K562 (cell line): ENCODE data around the gene TXNL4A. TPM values are rescaled to one million over a fixed set of nuclear protein-coding genes. Genes with fewer than 3 reads are reported as not detected.

ENCODE experiments used
- ATAC-seq: fragments of 200-7000 bp; cut with Tn5 transposase; 3 replicates; pipeline ENCODE4 v1.9.1; 2020; ENCODE audit warnings: moderate library complexity
- BruUV-seq: library from RNA; stranded (reverse); fragments of 400-500 nt; replicated peaks from 2 replicates; lab custom pipeline; 2021; lab: Mats Ljungman, UMichigan
- CTCF ChIA-PET: fragments of 300-600 bp; formaldehyde crosslinking; extraction: SDS; loops from one replicate; lab custom pipeline; 2021; ENCODE audit warnings: low intra/inter-chr PET ratio; lab: Yijun Ruan, JAX
- POLR2A ChIA-PET: fragments of 300-600, 350-650 bp; sonication (Branson Sonifier 250); formaldehyde crosslinking; extraction: SDS; loops from one replicate; lab custom pipeline; 2021; ENCODE audit warnings: antibody characterized with exemption, inconsistent platforms; lab: Yijun Ruan, JAX
- DNase-seq, 4 experiments: peaks; one replicate each; pipeline versions ENCODE4 v3.0.0 to v3.0.0-alpha.2; 2011 to 2018; ENCODE audit warnings: low spot score in 3 of 4, mixed read lengths in 3 of 4; ENCODE audit errors: extremely low read depth in 1 of 4
- FAIRE-seq: peaks from 2 replicates; lab custom pipeline; 2011; peaks lifted over from hg19 to GRCh38; lab: Jason Lieb, UNC
- H2AFZ ChIP-seq: 2 replicates; pipeline ENCODE4 v1.6.0; 2011; ENCODE audit warnings: low read depth, low read length, control low read depth, inconsistent platforms
- H3K27ac ChIP-seq: fragments of 200-600 bp; 3 replicates; pipeline ENCODE4 v1.8.0; 2011; ENCODE audit warnings: low read depth, mild to moderate bottlenecking, control low read depth, inconsistent platforms, low read length, moderate library complexity, mixed read lengths; ENCODE audit errors: extremely low read depth
- H3K27me3 ChIP-seq, 2 experiments: fragments of 300-600 bp in 1 of 2; 2 replicates in 1 of 2; 3 replicates in 1 of 2; pipeline versions ENCODE4 v1.6.0 to v1.8.0; 2011; ENCODE audit warnings: inconsistent platforms in 2 of 2, low read length in 2 of 2, mild to moderate bottlenecking in 1 of 2, mixed read lengths in 1 of 2, moderate library complexity in 1 of 2; ENCODE audit not compliant: control insufficient read depth in 2 of 2, insufficient read depth in 2 of 2
- H3K36me3 ChIP-seq: fragments of 300-600 bp; 3 replicates; pipeline ENCODE4 v1.8.0; 2011; ENCODE audit warnings: mild to moderate bottlenecking, low read length, inconsistent platforms; ENCODE audit not compliant: control insufficient read depth, insufficient read depth
- H3K4me1 ChIP-seq, 2 experiments: fragments of 200-600 bp in 1 of 2; replicated peaks in 1 of 2; 2 replicates in 1 of 2; 3 replicates in 1 of 2; pipeline versions ENCODE4 v1.5.1 to v1.8.0; 2011; ENCODE audit warnings: inconsistent platforms in 2 of 2, low read length in 2 of 2, mild to moderate bottlenecking in 1 of 2, mixed read lengths in 1 of 2, moderate library complexity in 1 of 2; ENCODE audit not compliant: control insufficient read depth in 2 of 2, insufficient read depth in 2 of 2
- H3K4me2 ChIP-seq: 2 replicates; pipeline ENCODE4 v1.6.1; 2011; ENCODE audit warnings: low read length, control low read depth, inconsistent platforms, mixed read lengths; ENCODE audit not compliant: insufficient read depth
- H3K4me3 ChIP-seq: fragments of 200-600 bp; sonication (generic), shearing (Covaris generic); 2 replicates; pipeline ENCODE4 v1.5.1; 2016; ENCODE audit warnings: control low read depth, inconsistent platforms
- H3K79me2 ChIP-seq: fragments of 200-600 bp; 3 replicates; pipeline ENCODE4 v1.8.0; 2011; ENCODE audit warnings: low read length, inconsistent platforms; ENCODE audit not compliant: control insufficient read depth, insufficient read depth
- H3K9ac ChIP-seq, 2 experiments: 2 replicates each; pipeline versions ENCODE4 v1.6.0 to v1.6.1; 2011; ENCODE audit warnings: low read depth in 2 of 2, low read length in 2 of 2, control low read depth in 1 of 2, inconsistent platforms in 1 of 2, mild to moderate bottlenecking in 1 of 2, mixed read lengths in 1 of 2; ENCODE audit not compliant: insufficient read depth in 1 of 2
- H3K9me1 ChIP-seq: one replicate; pipeline ENCODE4 v1.6.0; 2011; ENCODE audit warnings: inconsistent platforms, mild to moderate bottlenecking, low read length, moderate library complexity; ENCODE audit not compliant: control insufficient read depth, insufficient read depth
- H3K9me3 ChIP-seq: replicated peaks from 2 replicates; pipeline ENCODE4 v1.5.1; 2011; ENCODE audit warnings: low read depth, low read length, inconsistent platforms; ENCODE audit not compliant: control insufficient read depth, insufficient read depth
- H4K20me1 ChIP-seq: replicated peaks from 2 replicates; pipeline ENCODE4 v1.6.1; 2011; ENCODE audit warnings: low read length, inconsistent platforms, mixed read lengths; ENCODE audit not compliant: control insufficient read depth, insufficient read depth
- CXXC5 ChIP-seq: fragments of 250-450 bp; sonication (Bioruptor Pico); IDR thresholded peaks from 2 replicates; pipeline ENCODE4 v1.8.0; 2022; ENCODE audit warnings: inconsistent platforms, mild to moderate bottlenecking, moderate library complexity
- NCOA6 ChIP-seq: fragments of 450-650 bp; IDR thresholded peaks from 2 replicates; pipeline ENCODE4 v1.6.1; 2017; ENCODE audit warnings: mild to moderate bottlenecking
- PCBP1 ChIP-seq: fragments of 200-400 bp; formaldehyde crosslinking; IDR thresholded peaks from 2 replicates; pipeline ENCODE4 v1.6.1; 2018; ENCODE audit warnings: mild to moderate bottlenecking, low read depth, low read length; ENCODE audit not compliant: poor library complexity, severe bottlenecking
- PPARD ChIP-seq: fragments of 250-450 bp; sonication (Bioruptor Pico); IDR thresholded peaks from 2 replicates; pipeline ENCODE4 v1.8.0; 2022; ENCODE audit warnings: inconsistent platforms, mild to moderate bottlenecking, moderate library complexity
- RBM15 ChIP-seq: fragments of 200-400 bp; formaldehyde crosslinking; IDR thresholded peaks from 2 replicates; pipeline ENCODE4 v1.6.1; 2018; ENCODE audit warnings: mild to moderate bottlenecking, low read length, moderate library complexity; ENCODE audit not compliant: insufficient read depth
- SMARCE1 ChIP-seq: fragments of 450-650 bp; IDR thresholded peaks from 2 replicates; pipeline ENCODE4 v1.7.1; 2016; ENCODE audit warnings: mild to moderate bottlenecking
- XRCC4 ChIP-seq: IDR thresholded peaks from one replicate; pipeline ENCODE4 v1.6.1; 2011; ENCODE audit not compliant: insufficient read depth, insufficient read length; ENCODE audit errors: extremely low read depth
- ZBTB8A ChIP-seq: fragments of 450-650 bp; IDR thresholded peaks from 2 replicates; pipeline ENCODE4 v1.6.1; 2018; ENCODE audit warnings: mild to moderate bottlenecking, moderate library complexity; ENCODE audit not compliant: partially characterized antibody
- ZNF589 ChIP-seq: fragments of 200-800 bp; sonication (Bioruptor generic); IDR thresholded peaks from 2 replicates; pipeline ENCODE4 v1.6.1; 2016; ENCODE audit warnings: low read depth, missing genetic modification characterization, missing compliant biosample characterization
- ZNF644 ChIP-seq: fragments of 200-800 bp; sonication (Bioruptor generic); IDR thresholded peaks from 2 replicates; pipeline ENCODE4 v1.6.1; 2016; ENCODE audit warnings: low read depth, missing genetic modification characterization, missing compliant biosample characterization
- WGBS: fragments of 100-300 bp; shearing (Covaris generic); methylation state at CpG from one replicate; pipeline ENCODE4 v1.1.6; 2016; ENCODE audit warnings: low coverage, mixed read lengths; ENCODE audit not compliant: insufficient coverage; ENCODE audit errors: missing lambda C conversion rate; 5-methylcytosine and 5-hydroxymethylcytosine counted together
- in situ Hi-C: fragments of 300-500 bp; cut with MboI; formaldehyde crosslinking; loops from 4 replicates; pipeline ENCODE4 v1.15.0; 2018; ENCODE audit warnings: inconsistent platforms, mixed read lengths
- intact Hi-C: fragments of 100-400 bp; cut with micrococcal nuclease; formaldehyde crosslinking; loops from 2 replicates; pipeline ENCODE4 v1.14.2; 2022
- polyA plus RNA-seq, 8 experiments: library from polyadenylated mRNA; depleted of rRNA in 4 of 8; stranded (reverse) in 5 of 8; unstranded in 3 of 8; fragments of >200 nt; fragmentation: Nextera tagmentation in 2 of 8; fragmentation: Illumina TruSeq in 1 of 8; extraction: Ambion mirVana in 2 of 8; extraction: Trizol in 1 of 8; gene quantifications; 2 replicates each; pipeline versions ENCODE4 v1.2.1 to v1.2.3, GENCODE V29; 2011 to 2014; ENCODE audit warnings: inconsistent platforms in 1 of 8, missing spikeins in 1 of 8
- total RNA-seq, 7 experiments: library from RNA; depleted of rRNA in 6 of 7; stranded (reverse); fragments of >200 nt in 6 of 7; fragmentation: Illumina TruSeq in 2 of 7; extraction: Trizol in 2 of 7; gene quantifications; 2 replicates each; pipeline versions ENCODE4 v1.2.1 to v1.2.3, GENCODE V29; 2011 to 2021; ENCODE audit warnings: low replicate concordance in 1 of 7
- TF ChIP-seq, protein P1 (sequence below): fragments of 250-450 bp; sonication (Bioruptor Pico); IDR thresholded peaks from 2 replicates; pipeline ENCODE4 v1.4.0; 2020; ENCODE audit warnings: mild to moderate bottlenecking, moderate library complexity
- TF ChIP-seq, protein P2 (sequence below): fragments of 250-450 bp; sonication (Bioruptor Pico); IDR thresholded peaks from 2 replicates; pipeline ENCODE4 v1.8.0; 2021; ENCODE audit warnings: moderate library complexity, mild to moderate bottlenecking, inconsistent platforms
- TF ChIP-seq, protein P3 (sequence below), 2 experiments: fragments of 450-650 bp; IDR thresholded peaks; 2 replicates each; pipeline ENCODE4 v1.6.1; 2016
- TF ChIP-seq, protein P4 (sequence below): sonication (generic); formaldehyde crosslinking; IDR thresholded peaks from 2 replicates; pipeline ENCODE4 v1.8.0; 2022; ENCODE audit warnings: mild to moderate bottlenecking, missing genetic modification reagents
- TF ChIP-seq, protein P5 (sequence below): fragments of 450-650 bp; formaldehyde crosslinking; IDR thresholded peaks from 2 replicates; pipeline ENCODE4 v1.4.0; 2020; ENCODE audit warnings: mild to moderate bottlenecking, mixed read lengths

Gene TXNL4A
- total and polyA plus RNA-seq, 9 of the 15 experiments (the other 6 are each of a cell fraction or from before 2014, with no cell fraction given), result 27.0 to 132 (median 87.5) TPM

DNA sequence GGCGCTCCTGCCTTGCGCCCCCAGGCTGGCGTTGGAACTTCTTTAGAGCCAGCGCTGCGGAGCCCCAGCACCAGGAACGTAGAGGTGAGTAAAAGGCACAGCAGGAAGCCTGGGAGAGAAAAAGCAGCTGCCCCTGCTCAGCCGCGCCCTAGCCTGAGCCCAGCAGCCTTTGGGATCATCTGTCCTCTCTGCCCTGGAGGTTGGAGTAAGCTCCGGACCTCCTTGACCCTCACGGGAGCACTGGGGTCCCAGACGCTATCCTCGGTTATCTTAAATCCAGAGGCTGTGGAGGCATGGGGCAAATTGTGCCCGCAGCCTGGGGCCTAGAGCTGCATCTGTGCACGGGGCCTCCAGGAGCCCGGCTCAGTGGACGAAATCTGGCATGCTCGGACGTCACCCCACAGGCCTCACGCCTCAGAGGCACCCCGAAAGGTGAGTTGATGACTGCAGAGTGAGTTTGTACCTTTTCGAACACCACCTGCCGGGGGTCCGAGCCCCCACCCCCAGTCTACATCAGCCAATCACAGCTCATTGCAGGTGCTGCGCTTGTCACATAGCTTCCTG lies 35.3 kb downstream of the TXNL4A start (continued):
- TF ChIP-seq, protein P1, sequence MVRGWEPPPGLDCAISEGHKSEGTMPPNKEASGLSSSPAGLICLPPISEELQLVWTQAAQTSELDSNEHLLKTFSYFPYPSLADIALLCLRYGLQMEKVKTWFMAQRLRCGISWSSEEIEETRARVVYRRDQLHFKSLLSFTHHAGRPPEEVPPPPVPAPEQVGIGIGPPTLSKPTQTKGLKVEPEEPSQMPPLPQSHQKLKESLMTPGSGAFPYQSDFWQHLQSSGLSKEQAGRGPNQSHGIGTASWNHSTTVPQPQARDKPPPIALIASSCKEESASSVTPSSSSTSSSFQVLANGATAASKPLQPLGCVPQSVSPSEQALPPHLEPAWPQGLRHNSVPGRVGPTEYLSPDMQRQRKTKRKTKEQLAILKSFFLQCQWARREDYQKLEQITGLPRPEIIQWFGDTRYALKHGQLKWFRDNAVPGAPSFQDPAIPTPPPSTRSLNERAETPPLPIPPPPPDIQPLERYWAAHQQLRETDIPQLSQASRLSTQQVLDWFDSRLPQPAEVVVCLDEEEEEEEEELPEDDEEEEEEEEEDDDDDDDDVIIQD, result no peak
- TF ChIP-seq, protein P2, sequence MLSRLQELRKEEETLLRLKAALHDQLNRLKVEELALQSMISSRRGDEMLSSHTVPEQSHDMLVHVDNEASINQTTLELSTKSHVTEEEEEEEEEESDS (CRISPR knock-in tag), result no peak
- TF ChIP-seq, protein P3, sequence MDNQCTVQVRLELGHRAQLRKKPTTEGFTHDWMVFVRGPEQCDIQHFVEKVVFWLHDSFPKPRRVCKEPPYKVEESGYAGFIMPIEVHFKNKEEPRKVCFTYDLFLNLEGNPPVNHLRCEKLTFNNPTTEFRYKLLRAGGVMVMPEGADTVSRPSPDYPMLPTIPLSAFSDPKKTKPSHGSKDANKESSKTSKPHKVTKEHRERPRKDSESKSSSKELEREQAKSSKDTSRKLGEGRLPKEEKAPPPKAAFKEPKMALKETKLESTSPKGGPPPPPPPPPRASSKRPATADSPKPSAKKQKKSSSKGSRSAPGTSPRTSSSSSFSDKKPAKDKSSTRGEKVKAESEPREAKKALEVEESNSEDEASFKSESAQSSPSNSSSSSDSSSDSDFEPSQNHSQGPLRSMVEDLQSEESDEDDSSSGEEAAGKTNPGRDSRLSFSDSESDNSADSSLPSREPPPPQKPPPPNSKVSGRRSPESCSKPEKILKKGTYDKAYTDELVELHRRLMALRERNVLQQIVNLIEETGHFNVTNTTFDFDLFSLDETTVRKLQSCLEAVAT (IDR thresholded peaks at IDR 0.05), result no peak
- no peak for TF ChIP-seq XRCC4

DNA sequence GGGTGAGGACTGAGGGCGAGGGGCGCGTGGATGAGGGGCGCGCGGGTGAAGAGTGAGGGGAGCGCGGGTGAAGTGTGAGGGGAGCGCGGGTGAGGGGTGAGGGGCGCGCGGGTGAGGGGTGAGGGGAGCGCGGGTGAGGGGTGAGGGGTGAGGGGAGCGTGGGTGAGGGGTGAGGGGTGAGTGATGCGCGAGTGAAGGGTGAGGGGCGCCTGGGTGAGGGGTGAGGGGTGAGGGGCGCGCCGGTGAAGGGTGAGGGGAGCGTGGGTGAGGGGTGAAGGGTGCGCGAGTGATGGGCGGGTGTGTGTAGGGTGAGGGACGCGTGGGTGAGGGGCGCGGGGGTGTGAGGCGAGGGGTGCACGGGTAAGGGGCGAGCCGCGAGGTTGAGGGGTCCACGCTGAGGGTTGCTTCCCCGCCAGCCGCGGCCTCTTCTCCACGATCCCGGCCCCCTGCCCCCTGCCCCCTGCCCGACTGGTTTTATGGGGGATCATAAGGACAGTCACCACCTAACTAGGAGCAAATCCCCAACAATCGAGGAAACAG lies 35.8 kb downstream of the TXNL4A start:
- no peaks in the 10 kb centered on the region for H4K20me1 ChIP-seq
- in situ Hi-C loops, result no loop called here
- no peak overlapping the region for H3K4me2 ChIP-seq
- WGBS, result 100% methylated on average over 1 of the region's 43 CpGs
- peaks cover 8% of the 10 kb centered on the region; the same call in 1 of the 3 replicates for H3K79me2 ChIP-seq
- H3K9me1 ChIP-seq, result no peaks in the 10 kb centered on the region
- POLR2A ChIA-PET, result interaction anchor here (1.6 kb wide), 1 partner anchor 10 kb away, joined by 3 read pairs; no protein-coding TSS in a partner anchor
- H3K27ac ChIP-seq, result no peak overlapping the region
- H3K4me1 ChIP-seq, result peaks cover 6 to 28% of the 10 kb centered on the region in 2 experiments; a peak in 4 of 5 replicates
- ATAC-seq (no peak), FAIRE-seq (no peak), DNase-seq (no peak)
- BruUV-seq, result no TSS peak
- CTCF ChIA-PET, result no interaction called here
- H2AFZ ChIP-seq, result peak overlapping the region; percentile 89; the same call in 1 of the 2 replicates
- peak overlapping the region in 1 of 2 experiments; percentile 90; a peak in 1 of 4 replicates for H3K9ac ChIP-seq
- H3K36me3 ChIP-seq, result no peaks in the 10 kb centered on the region
- no peaks in the 10 kb centered on the region for H3K27me3 ChIP-seq
- peak overlapping the region; percentile 52; the same call in 1 of the 2 replicates for H3K4me3 ChIP-seq
- intact Hi-C loops, result no loop called here
- H3K9me3 ChIP-seq, result no peaks in the 10 kb centered on the region
- TF ChIP-seq ZNF644 (tag) (no peak), ZNF589 (no peak), PPARD (CRISPR knock-in tag) (no peak), SMARCE1 (no peak), PCBP1 (no peak), CXXC5 (CRISPR knock-in tag) (no peak), NCOA6 (no peak), ZBTB8A (no peak), RBM15 (no peak)
- TF ChIP-seq, protein P4, sequence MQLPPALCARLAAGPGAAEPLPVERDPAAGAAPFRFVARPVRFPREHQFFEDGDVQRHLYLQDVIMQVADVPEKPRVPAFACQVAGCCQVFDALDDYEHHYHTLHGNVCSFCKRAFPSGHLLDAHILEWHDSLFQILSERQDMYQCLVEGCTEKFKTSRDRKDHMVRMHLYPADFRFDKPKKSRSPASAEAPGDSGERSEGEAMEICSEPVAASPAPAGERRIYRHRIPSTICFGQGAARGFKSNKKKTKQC (CRISPR knock-in tag), result no peak
- TF ChIP-seq, protein P5, sequence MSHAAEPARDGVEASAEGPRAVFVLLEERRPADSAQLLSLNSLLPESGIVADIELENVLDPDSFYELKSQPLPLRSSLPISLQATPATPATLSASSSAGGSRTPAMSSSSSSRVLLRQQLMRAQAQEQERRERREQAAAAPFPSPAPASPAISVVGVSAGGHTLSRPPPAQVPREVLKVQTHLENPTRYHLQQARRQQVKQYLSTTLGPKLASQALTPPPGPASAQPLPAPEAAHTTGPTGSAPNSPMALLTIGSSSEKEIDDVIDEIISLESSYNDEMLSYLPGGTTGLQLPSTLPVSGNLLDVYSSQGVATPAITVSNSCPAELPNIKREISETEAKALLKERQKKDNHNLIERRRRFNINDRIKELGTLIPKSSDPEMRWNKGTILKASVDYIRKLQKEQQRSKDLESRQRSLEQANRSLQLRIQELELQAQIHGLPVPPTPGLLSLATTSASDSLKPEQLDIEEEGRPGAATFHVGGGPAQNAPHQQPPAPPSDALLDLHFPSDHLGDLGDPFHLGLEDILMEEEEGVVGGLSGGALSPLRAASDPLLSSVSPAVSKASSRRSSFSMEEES, result no peak
